Caco-2 (cell line): ENCODE measurements around the gene WASF3. TPM values are rescaled to one million over a fixed set of nuclear protein-coding genes. Genes with fewer than 3 reads are reported as not detected.

Experiments
- BruUV-seq: library from RNA; stranded (reverse); fragments of 400-500 nt; replicated peaks from 2 replicates; lab custom pipeline; 2021; lab: Mats Ljungman, UMichigan
- CTCF ChIA-PET: fragments of 300-600 bp; sonication (Branson Sonifier 250); formaldehyde crosslinking; loops from one replicate; lab custom pipeline; 2022; ENCODE audit warnings: antibody characterized with exemption; lab: Charles Lee
- POLR2A ChIA-PET: fragments of 300-600 bp; sonication (Branson Sonifier 250); formaldehyde crosslinking; loops from one replicate; lab custom pipeline; 2022; ENCODE audit warnings: antibody characterized with exemption; lab: Charles Lee
- DNase-seq, 2 experiments: peaks; one replicate each; pipeline versions ENCODE4 v3.0.0 to v3.0.0-alpha.2; 2020 to 2022
- H3K27me3 ChIP-seq: replicated peaks from 2 replicates; pipeline ENCODE4 v1.6.0; 2011; ENCODE audit warnings: low read length; ENCODE audit not compliant: control insufficient read depth, insufficient read depth
- H3K36me3 ChIP-seq: 2 replicates; pipeline ENCODE4 v1.5.1; 2011; ENCODE audit warnings: low read length; ENCODE audit not compliant: control insufficient read depth, insufficient read depth
- H3K4me1 ChIP-seq: fragments of 250-450 bp; sonication (Bioruptor Pico); 2 replicates; pipeline ENCODE4 v1.5.1; 2020; ENCODE audit warnings: mild to moderate bottlenecking
- H3K4me3 ChIP-seq: 2 replicates; pipeline ENCODE4 v1.5.1; 2011; ENCODE audit warnings: low read depth, mild to moderate bottlenecking, control low read depth, low read length
- H3K9me3 ChIP-seq: fragments of 250-450 bp; sonication (Bioruptor Pico); 2 replicates; pipeline ENCODE4 v1.5.1; 2020; ENCODE audit warnings: mild to moderate bottlenecking, moderate library complexity
- H3K27ac Mint-ChIP-seq: one replicate; pipeline ENCODE4 v1.8.0; 2022; ENCODE audit warnings: mixed read lengths; ENCODE audit not compliant: unreplicated experiment
- H3K27me3 Mint-ChIP-seq: one replicate; pipeline ENCODE4 v1.8.0; 2022; ENCODE audit warnings: mixed read lengths; ENCODE audit not compliant: insufficient read depth, unreplicated experiment
- H3K36me3 Mint-ChIP-seq: one replicate; pipeline ENCODE4 v1.8.0; 2022; ENCODE audit warnings: mild to moderate bottlenecking, mixed read lengths; ENCODE audit not compliant: insufficient read depth, unreplicated experiment
- H3K4me1 Mint-ChIP-seq: one replicate; pipeline ENCODE4 v1.8.0; 2022; ENCODE audit warnings: low read depth, mixed read lengths; ENCODE audit not compliant: unreplicated experiment
- H3K4me3 Mint-ChIP-seq: one replicate; pipeline ENCODE4 v1.8.0; 2022; ENCODE audit warnings: mild to moderate bottlenecking, moderate library complexity, mixed read lengths; ENCODE audit not compliant: unreplicated experiment
- H3K9me3 Mint-ChIP-seq: one replicate; pipeline ENCODE4 v1.8.0; 2022; ENCODE audit warnings: mixed read lengths; ENCODE audit not compliant: unreplicated experiment
- intact Hi-C: fragments of 100-400 bp; cut with micrococcal nuclease; formaldehyde crosslinking; loops from one replicate; pipeline ENCODE4 v1.10.0; 2022; ENCODE audit not compliant: unreplicated experiment
- total RNA-seq: library from RNA; stranded (reverse); gene quantifications from 2 replicates; pipeline ENCODE4 v1.2.3, GENCODE V29; 2022
- TF ChIP-seq, protein P1 (sequence below), 2 experiments: fragments of 200-600 bp in 1 of 2; IDR thresholded peaks; 1 replicate in 1 of 2; 2 replicates in 1 of 2; pipeline versions ENCODE4 v1.5.1 to v1.8.0; 2011 to 2022; ENCODE audit warnings: antibody characterized with exemption in 1 of 2, control low read depth in 1 of 2, inconsistent platforms in 1 of 2, low read depth in 1 of 2, low read length in 1 of 2, mild to moderate bottlenecking in 1 of 2, moderate library complexity in 1 of 2; ENCODE audit not compliant: insufficient read depth in 1 of 2, severe bottlenecking in 1 of 2, unreplicated experiment in 1 of 2

The WASF3 gene
- total RNA-seq, 1 experiment from 2014 or later, result not detected

DNA sequence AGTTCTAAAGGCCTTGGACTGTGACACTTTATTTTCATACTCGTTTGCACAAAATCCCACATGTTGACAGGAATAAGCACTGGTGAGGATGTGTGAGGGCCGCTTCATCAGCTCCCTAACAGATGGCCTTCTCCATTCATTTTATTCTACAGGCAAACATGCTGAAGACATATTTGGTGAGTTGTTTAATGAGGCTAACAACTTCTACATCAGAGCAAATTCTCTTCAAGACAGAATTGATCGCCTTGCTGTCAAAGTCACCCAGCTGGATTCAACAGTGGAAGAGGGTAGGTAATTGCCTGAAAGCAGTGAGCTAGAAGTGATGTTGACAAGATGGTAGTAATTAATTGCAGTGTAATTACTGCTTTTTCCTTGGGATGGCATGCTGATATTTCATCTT lies 107.4 kb downstream of the WASF3 start:
- CTCF ChIA-PET, result no interaction called here
- POLR2A ChIA-PET, result no interaction called here
- Mint-ChIP-seq H3K27ac (no peak overlapping the region), H3K9me3 (no peaks in the 10 kb centered on the region), H3K27me3 (peaks cover 21% of the 10 kb centered on the region), H3K36me3 (no peaks in the 10 kb centered on the region), H3K4me3 (no peak overlapping the region), H3K4me1 (no peaks in the 10 kb centered on the region)
- H3K9me3 ChIP-seq, result no peaks in the 10 kb centered on the region
- TF ChIP-seq, protein P1, sequence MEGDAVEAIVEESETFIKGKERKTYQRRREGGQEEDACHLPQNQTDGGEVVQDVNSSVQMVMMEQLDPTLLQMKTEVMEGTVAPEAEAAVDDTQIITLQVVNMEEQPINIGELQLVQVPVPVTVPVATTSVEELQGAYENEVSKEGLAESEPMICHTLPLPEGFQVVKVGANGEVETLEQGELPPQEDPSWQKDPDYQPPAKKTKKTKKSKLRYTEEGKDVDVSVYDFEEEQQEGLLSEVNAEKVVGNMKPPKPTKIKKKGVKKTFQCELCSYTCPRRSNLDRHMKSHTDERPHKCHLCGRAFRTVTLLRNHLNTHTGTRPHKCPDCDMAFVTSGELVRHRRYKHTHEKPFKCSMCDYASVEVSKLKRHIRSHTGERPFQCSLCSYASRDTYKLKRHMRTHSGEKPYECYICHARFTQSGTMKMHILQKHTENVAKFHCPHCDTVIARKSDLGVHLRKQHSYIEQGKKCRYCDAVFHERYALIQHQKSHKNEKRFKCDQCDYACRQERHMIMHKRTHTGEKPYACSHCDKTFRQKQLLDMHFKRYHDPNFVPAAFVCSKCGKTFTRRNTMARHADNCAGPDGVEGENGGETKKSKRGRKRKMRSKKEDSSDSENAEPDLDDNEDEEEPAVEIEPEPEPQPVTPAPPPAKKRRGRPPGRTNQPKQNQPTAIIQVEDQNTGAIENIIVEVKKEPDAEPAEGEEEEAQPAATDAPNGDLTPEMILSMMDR (IDR thresholded peaks at IDR 0.05; ENCODE audit: insufficient read depth in 1 of 2, low read depth in 1 of 2, low read length in 1 of 2, severe bottlenecking in 1 of 2, unreplicated experiment in 1 of 2), result no peak
- H3K4me3 ChIP-seq, result no peak overlapping the region
- no TSS peak for BruUV-seq
- no peaks in the 10 kb centered on the region; the same call in none of the 2 replicates for H3K27me3 ChIP-seq
- no peak for DNase-seq
- intact Hi-C loops, result no loop called here
- H3K36me3 ChIP-seq, result no peaks in the 10 kb centered on the region
- no peaks in the 10 kb centered on the region for H3K4me1 ChIP-seq

DNA sequence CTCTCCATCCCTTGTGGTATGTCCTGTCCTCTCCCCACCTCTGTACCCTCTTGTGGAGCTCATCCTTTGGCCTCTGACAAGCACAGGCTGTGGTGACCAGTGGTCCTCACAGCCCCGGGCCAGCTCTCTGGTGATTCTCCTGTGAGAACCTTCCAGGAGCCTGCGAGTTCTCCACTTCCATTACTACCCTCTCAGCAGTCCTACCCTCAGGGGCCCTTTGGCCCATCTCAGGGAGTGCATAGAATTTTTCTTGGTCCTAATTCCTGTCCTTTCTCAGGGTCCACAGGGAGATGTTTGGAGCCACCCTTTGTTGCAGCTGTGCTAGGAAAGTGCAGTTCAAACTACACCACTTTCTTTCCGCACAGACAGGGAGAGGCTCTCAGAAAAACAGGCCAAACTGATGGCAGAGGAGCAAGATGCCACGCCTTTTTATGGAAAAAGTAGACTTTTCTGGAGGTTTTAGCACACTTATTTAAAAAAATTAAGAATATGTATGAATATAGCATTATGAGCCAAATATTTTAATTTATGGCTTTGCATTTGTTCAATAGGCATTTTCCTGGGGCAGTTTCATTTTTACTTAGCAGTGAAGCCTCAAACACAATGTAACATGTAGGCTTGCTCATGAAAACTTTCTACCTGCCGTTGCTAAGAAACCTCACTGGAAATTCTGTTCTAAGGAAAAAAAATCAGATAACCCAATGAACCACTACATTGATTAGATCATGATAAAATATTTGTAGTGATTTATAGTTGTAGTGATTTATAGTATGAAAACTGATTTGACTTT lies 111.1 kb downstream of the WASF3 start:
- Mint-ChIP-seq H3K9me3 (no peaks in the 10 kb centered on the region), H3K27ac (no peak overlapping the region), H3K36me3 (no peaks in the 10 kb centered on the region), H3K4me1 (no peaks in the 10 kb centered on the region), H3K27me3 (peaks cover 19% of the 10 kb centered on the region), H3K4me3 (no peak overlapping the region)
- intact Hi-C loops, result no loop called here
- Histone ChIP-seq H3K9me3 (no peaks in the 10 kb centered on the region), H3K4me1 (no peaks in the 10 kb centered on the region), H3K36me3 (no peaks in the 10 kb centered on the region), H3K27me3 (no peaks in the 10 kb centered on the region; the same call in none of the 2 replicates), H3K4me3 (no peak overlapping the region)
- no peak for DNase-seq
- POLR2A ChIA-PET, result no interaction called here
- TF ChIP-seq, protein P1 (IDR thresholded peaks at IDR 0.05; ENCODE audit: insufficient read depth in 1 of 2, low read depth in 1 of 2, low read length in 1 of 2, severe bottlenecking in 1 of 2, unreplicated experiment in 1 of 2), result no peak
- CTCF ChIA-PET, result interaction anchor here (3.2 kb wide), 1 partner anchor 30 kb away, joined by 10 read pairs; no protein-coding TSS in a partner anchor
- BruUV-seq, result no TSS peak

DNA sequence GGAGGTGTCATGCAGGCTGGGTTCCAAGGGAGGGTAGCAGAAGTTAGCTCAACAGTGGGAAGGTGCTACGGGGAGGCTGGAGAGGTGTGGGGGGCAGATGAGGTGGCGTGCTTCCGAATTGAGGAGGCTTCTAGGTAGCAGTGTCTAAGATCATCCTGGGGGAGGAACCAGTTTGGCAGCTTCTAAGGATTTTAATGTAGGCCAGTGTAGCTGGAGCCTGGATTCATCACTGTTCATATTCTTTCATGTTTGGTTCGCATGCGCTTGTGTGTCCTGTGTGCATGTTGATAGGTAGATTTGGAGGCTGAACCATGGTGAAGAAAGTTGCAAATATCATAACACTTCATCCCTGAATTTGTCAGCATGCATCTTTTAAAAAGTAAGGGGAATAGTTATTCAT lies 116.4 kb downstream of the WASF3 start:
- DNase-seq, result no peak
- Mint-ChIP-seq H3K36me3 (no peaks in the 10 kb centered on the region), H3K4me1 (no peaks in the 10 kb centered on the region), H3K9me3 (no peaks in the 10 kb centered on the region), H3K27me3 (peaks cover 27% of the 10 kb centered on the region), H3K4me3 (no peak overlapping the region), H3K27ac (no peak overlapping the region)
- Histone ChIP-seq H3K9me3 (no peaks in the 10 kb centered on the region), H3K36me3 (no peaks in the 10 kb centered on the region), H3K4me1 (no peaks in the 10 kb centered on the region), H3K4me3 (no peak overlapping the region), H3K27me3 (no peaks in the 10 kb centered on the region; the same call in 1 of the 2 replicates)
- POLR2A ChIA-PET, result no interaction called here
- TF ChIP-seq, protein P1 (IDR thresholded peaks at IDR 0.05; ENCODE audit: insufficient read depth in 1 of 2, low read depth in 1 of 2, low read length in 1 of 2, severe bottlenecking in 1 of 2, unreplicated experiment in 1 of 2), result no peak
- CTCF ChIA-PET, result no interaction called here
- BruUV-seq, result no TSS peak
- intact Hi-C loops, result no loop called here
